Measurements from ENCODE around the gene CUX1. TPM values are rescaled to one million over a fixed set of nuclear protein-coding genes. Genes with fewer than 3 reads are reported as not detected.
A peak's percentile ranks its signal among the peaks of the same experiment; 100 is the strongest.
"Not testable (repeated sequence)": the region's sequence is repeated elsewhere in the genome, so short reads cannot be mapped to it uniquely, and the experiment has no call there.

CUX1 gene
- total RNA-seq, 4 donors from 2014 or later = 40.8 to 62.1 (median 43.8) TPM

GRCh38 chr7:101829374-101829773 is 11.9 kb downstream of the CUX1 start:
- peak in 1 of 2 donors; percentile 43 for DNase-seq (ENCODE audit: low spot score in 2 of 2)
- intact Hi-C loops (cut with DNase I; ENCODE audit: low total_unique reads) = no loop called here
- TF ChIP-seq POLR2A (IDR thresholded peaks at IDR 0.05) (no peak), CTCF (IDR thresholded peaks at IDR 0.05) (no peak)
- H3K4me3 ChIP-seq (ENCODE audit: low read depth, poor library complexity, severe bottlenecking) = no peak overlapping the region
- 97% methylated on average over 12 to 14 of the region's 14 CpGs for WGBS, 2 donors

DNA sequence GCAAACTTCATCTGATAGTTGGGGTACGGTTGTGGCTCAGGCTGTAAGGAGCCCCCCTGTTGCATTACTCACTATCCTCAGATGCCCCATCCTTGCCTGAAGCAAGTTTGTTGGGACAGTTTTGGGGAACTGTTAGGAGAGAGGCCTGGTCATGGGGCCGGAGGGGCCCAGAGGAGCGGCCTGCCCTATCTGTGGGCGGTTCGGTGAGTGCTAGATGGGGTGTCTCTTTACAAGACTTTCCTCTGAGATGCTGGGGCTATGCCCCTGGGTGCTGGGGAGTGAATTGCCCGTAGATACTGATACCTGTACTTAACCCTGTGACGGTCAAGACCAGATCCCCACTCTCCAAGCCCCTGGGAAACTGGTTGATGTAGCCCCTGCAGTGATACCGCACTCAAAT is 12.4 kb downstream of the CUX1 start:
- intact Hi-C loops (cut with DNase I; ENCODE audit: low total_unique reads) = no loop called here

DNA sequence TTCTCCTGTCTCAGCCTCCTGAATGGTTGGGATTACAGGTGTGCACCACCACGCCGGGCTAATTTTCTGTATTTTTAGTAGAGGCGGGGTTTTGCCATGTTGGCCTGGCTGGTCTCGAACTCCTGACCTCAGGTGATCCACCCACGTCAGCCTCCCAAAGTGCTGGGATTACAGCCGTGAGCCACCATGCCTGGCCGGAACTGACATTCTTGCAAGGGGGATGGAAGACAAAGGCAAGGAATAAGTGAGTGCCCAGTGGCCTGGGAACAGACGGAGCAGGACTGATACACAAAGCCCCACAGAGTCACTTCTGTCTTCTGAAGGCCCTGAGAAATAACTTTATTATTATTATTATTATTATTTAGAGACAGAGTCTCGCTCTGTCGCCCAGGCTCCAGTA is 14.0 kb downstream of the CUX1 start:
- peak in 1 of 2 donors; percentile 59 for DNase-seq (ENCODE audit: low spot score in 2 of 2)
- intact Hi-C loops (cut with DNase I; ENCODE audit: low total_unique reads); H3K4me3 ChIP-seq (ENCODE audit: low read depth, poor library complexity, severe bottlenecking): not testable (repeated sequence)
- 96 to 97% methylated on average over 10 of the region's 10 CpGs for WGBS, 2 donors

More for the DNA sequence above, 12.4 kb downstream of the CUX1 start:
- TF ChIP-seq POLR2A (IDR thresholded peaks at IDR 0.05) (no peak), CTCF (IDR thresholded peaks at IDR 0.05) (no peak)
- no peak for DNase-seq (ENCODE audit: low spot score in 2 of 2)
- 94 to 98% methylated on average over 8 of the region's 8 CpGs for WGBS, 2 donors
- H3K4me3 ChIP-seq (ENCODE audit: low read depth, poor library complexity, severe bottlenecking) = no peak overlapping the region

GRCh38 chr7:101832205-101832631 is 14.8 kb downstream of the CUX1 start:
- intact Hi-C loops (cut with DNase I; ENCODE audit: low total_unique reads) = no loop called here
- peak in 1 of 2 donors; percentile 68 for DNase-seq (ENCODE audit: low spot score in 2 of 2)
- 90 to 92% methylated on average over 14 of the region's 14 CpGs for WGBS, 2 donors
- TF ChIP-seq POLR2A (IDR thresholded peaks at IDR 0.05) (no peak), CTCF (IDR thresholded peaks at IDR 0.05) (no peak)
- no peak overlapping the region for H3K4me3 ChIP-seq (ENCODE audit: low read depth, poor library complexity, severe bottlenecking)

DNA sequence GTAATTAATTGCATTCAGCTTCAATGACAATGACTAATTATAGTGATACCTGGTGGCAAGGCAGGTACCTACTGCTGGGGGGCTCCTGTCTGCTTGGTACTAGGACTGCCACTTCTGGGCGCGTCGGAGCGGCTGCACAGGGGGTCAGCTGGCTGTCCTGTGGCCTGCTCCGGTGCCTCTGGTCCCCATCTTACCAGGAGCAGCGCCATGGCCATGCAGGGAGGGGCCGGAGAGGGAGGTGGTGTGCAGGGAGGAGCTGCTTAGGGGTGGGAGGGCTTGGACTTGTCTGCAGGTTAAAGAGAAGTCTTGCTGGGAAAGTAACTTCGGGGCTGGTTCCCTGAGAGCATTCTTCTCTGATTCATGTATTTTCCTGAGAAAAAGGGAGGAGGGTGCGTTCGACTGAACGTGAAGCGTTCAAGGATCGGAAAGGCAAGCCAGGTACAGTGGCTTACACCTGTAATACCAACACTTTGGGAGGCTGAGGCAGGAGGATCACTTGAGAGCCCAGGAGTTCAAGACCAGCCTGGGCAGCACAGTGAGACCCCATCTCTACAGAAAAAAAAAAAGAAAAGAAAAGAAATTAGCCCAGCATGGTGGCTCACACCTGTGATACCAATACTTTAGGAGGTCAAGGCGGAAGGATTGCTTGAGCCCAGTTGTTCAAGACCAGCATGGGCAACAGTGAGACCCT is 15.4 kb downstream of the CUX1 start:
- peak in 1 of 2 donors; percentile 52 for DNase-seq (ENCODE audit: low spot score in 2 of 2)
- WGBS, 2 donors = 96 to 97% methylated on average over 14 of the region's 14 CpGs
- TF ChIP-seq CTCF (IDR thresholded peaks at IDR 0.05) (no peak), POLR2A (IDR thresholded peaks at IDR 0.05) (no peak)
- H3K4me3 ChIP-seq (ENCODE audit: low read depth, poor library complexity, severe bottlenecking) = no peak overlapping the region
- intact Hi-C loops (cut with DNase I; ENCODE audit: low total_unique reads) = no loop called here

DNA sequence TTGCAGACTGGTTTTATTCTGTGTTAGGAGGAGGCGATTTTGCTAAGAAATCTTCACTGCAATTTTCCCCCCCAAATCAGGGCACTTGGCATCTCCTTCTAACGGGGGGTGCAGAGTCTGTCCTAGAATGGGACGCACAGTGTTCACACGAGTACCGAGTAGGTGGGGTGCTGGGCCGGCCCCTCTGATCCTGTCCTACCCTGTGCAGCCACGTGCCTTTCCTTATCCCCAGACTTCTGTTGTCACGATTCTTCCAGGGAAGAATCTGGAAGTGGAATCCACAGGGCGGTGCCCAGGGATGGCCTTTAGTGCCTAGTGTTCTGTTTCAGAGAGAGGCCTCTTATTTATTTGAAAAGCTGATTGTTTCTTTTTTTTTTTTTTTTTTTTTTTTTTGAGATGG is 16.4 kb downstream of the CUX1 start:
- DNase-seq (ENCODE audit: low spot score in 2 of 2) = peak in 1 of 2 donors; percentile 71
- no peak for TF ChIP-seq CTCF (IDR thresholded peaks at IDR 0.05)
- no peak for TF ChIP-seq POLR2A (IDR thresholded peaks at IDR 0.05)
- H3K4me3 ChIP-seq (ENCODE audit: low read depth, poor library complexity, severe bottlenecking) = no peak overlapping the region
- 80 to 85% methylated on average over 9 of the region's 9 CpGs for WGBS, 2 donors
- intact Hi-C loops (cut with DNase I; ENCODE audit: low total_unique reads) = no loop called here

Measured in lower leg skin (tissue), 4 donors.